ENCODE results near the gene SYNPO2L.
"Not testable (repeated sequence)": the region's sequence is repeated elsewhere in the genome, so short reads cannot be mapped to it uniquely, and the experiment has no call there.

Gene SYNPO2L

DNA sequence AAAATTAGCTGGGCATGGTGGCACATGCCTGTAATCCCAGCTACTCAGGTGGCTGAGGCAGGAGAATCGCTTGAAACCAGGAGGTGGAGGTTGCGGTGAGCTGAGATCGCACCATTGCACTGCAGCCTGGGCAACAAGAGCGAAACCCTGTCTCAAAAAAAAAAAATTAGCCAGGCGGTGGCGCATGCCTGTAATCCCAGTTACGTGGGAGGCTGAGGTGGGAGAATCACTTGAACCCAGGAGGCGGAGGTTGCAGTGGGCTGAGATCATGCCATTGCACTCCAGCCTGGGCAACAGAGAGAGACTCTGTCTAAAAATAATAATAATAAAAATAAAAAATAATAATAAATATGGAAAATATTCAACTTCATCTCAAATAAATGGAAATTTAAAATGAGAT is 38.7 kb downstream of the SYNPO2L start:
- not testable (repeated sequence) for DNase-seq (ENCODE audit: low spot score)

- no peak for DNase-seq (ENCODE audit: low spot score)
Observed at GRCh38 chr10:73614720-73615119, 41.1 kb downstream of the SYNPO2L start.

- no peak for DNase-seq (ENCODE audit: low spot score)
Observed at GRCh38 chr10:73609116-73609515, 46.7 kb downstream of the SYNPO2L start.

DNA sequence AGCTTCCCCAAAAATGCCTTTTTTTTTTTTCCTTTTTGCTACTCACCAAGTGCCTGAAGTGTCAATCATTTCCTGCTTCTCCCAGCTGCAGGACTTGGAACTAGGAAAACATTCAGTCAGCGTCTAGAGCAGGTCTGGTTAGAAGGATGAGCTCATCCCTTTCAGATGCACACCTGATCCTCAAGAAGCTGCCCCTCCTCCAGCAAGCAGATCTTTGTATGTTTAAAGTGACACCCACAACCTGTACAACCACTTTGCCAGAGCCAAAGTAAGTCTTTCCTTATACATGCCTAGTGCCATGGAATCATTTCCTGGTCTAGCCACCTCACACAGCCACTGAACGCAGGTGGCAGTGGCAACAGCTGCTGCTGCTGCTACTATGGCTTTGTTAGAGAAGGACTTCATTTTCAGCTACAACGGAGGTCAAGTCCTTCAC is 54.3 kb downstream of the SYNPO2L start:
- no peak for DNase-seq (ENCODE audit: low spot score)

DNA sequence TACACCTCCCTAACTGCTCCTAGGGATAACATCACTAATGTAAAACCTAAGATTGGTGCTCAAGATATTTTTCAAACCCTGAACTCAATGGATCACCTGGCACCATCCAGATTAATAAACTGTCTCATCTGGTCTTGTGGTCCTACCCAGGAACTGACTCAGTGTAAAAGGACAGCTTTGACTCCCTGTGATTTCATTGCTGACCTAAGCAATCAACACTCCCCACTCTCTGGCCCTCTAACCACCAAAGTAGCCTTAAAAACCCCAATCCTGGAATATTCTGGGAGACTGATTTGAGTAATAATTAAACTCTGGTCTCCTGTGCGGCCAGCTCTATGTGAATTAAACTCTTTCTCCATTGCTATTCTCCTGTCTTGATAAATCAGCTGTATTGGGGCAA is 58.5 kb downstream of the SYNPO2L start:
- DNase-seq (ENCODE audit: low spot score) = no peak

All from AG08396 (cell line).